Suppressor macrophage (primary cell): Measurements from ENCODE around the gene TMC1.

ENCODE experiments used
- DNase-seq, 4 experiments: peaks; one replicate each; pipeline ENCODE4 v3.0.0-alpha.2; 2020 to 2022

TMC1 gene

DNA sequence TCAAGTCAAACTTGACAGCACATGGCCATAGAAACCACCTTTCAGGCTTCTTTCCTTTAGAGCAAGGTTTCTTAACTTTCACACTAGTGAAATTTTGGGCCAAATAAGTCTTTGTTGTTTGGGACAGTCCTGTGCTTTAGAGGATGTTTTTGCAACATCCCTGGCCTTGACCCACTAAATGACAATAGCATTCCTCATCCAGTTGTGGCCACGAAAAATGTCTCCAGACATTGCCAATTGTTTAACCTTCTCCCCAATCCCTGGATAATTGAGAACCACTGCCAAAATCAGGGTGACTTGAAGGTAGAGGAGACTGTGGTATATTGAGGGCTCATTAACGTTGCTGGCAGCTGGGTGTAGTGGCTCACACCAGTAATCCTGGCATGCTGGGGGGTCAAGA, 359.4 kb downstream of the TMC1 start:
- no peak for DNase-seq

DNA sequence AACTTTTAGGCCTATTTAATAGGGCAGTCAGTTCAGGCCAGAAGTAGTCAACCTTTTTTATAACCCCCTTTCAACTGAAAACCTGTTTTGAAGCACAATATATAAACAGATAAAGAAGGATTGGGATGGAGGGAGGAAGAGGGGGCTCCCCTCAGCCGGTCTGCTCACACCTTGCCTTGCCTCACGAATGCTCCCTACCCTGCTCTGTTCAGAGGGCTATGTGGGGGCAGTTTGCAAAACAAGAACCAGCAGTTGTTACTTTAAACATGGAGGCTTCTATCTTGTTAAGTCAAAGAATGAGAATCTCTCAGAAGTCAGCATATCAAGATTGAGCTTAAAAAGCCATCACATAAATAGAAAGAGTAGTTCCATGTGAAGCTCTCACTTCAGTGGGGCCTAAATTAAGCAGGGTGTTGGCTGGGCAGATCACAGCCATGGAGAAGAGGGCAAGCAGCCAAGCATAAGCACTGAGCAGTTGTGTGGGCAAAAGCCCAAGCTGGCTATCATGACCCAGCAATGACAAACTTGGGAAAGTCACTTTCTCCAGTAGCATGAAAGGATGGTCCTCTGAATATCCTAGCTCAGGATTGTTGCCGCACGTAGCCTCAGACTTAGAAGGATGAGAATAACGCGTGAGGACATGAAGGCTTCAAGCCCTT, 360.8 kb downstream of the TMC1 start:
- DNase-seq = no peak

GRCh38 chr9:72883875-72884274, 362.5 kb downstream of the TMC1 start:
- no peak for DNase-seq

- DNase-seq = no peak
Measured at GRCh38 chr9:72884508-72884907, 363.1 kb downstream of the TMC1 start.
